ENCODE results near the gene DYNLL2. TPM values are rescaled to one million over a fixed set of nuclear protein-coding genes. Genes with fewer than 3 reads are reported as not detected.
"Not testable (repeated sequence)": the region's sequence is repeated elsewhere in the genome, so short reads cannot be mapped to it uniquely, and the experiment has no call there.

DYNLL2 gene
- total RNA-seq, 1 donor from 2014 or later = 50.9 TPM

- H3K9me3 Mint-ChIP-seq (ENCODE audit: low read depth) = no peaks in the 10 kb centered on the region
- TF ChIP-seq CTCF (IDR thresholded peaks at IDR 0.05; ENCODE audit: unreplicated experiment) = no peak
- no peak for DNase-seq (ENCODE audit: low spot score, unreplicated experiment)
- no peaks in the 10 kb centered on the region for H3K4me1 Mint-ChIP-seq (ENCODE audit: low read depth)
- no peak overlapping the region for H3K27ac Mint-ChIP-seq
- peaks cover 2% of the 10 kb centered on the region for H3K36me3 Mint-ChIP-seq (ENCODE audit: insufficient read depth)
- H3K27me3 Mint-ChIP-seq = no peaks in the 10 kb centered on the region
- H3K4me3 Mint-ChIP-seq (ENCODE audit: low read depth) = no peak overlapping the region
Observed at GRCh38 chr17:58097384-58098088, 14.3 kb downstream of the DYNLL2 start.

GRCh38 chr17:58100506-58100905 lies 17.3 kb downstream of the DYNLL2 start:
- H3K27me3 Mint-ChIP-seq = no peaks in the 10 kb centered on the region
- no peaks in the 10 kb centered on the region for H3K4me1 Mint-ChIP-seq (ENCODE audit: low read depth)
- H3K4me3 Mint-ChIP-seq (ENCODE audit: low read depth) = no peak overlapping the region
- no peak overlapping the region for H3K27ac Mint-ChIP-seq
- DNase-seq (ENCODE audit: low spot score, unreplicated experiment) = no peak
- no peak for TF ChIP-seq CTCF (IDR thresholded peaks at IDR 0.05; ENCODE audit: unreplicated experiment)
- no peaks in the 10 kb centered on the region for H3K9me3 Mint-ChIP-seq (ENCODE audit: low read depth)
- H3K36me3 Mint-ChIP-seq (ENCODE audit: insufficient read depth) = no peaks in the 10 kb centered on the region

- H3K27me3 Mint-ChIP-seq; H3K4me1 Mint-ChIP-seq (ENCODE audit: low read depth); H3K36me3 Mint-ChIP-seq (ENCODE audit: insufficient read depth); H3K27ac Mint-ChIP-seq; DNase-seq (ENCODE audit: low spot score, unreplicated experiment); H3K9me3 Mint-ChIP-seq (ENCODE audit: low read depth); H3K4me3 Mint-ChIP-seq (ENCODE audit: low read depth): not testable (repeated sequence)
Observed at GRCh38 chr17:58101898-58102297, 18.7 kb downstream of the DYNLL2 start.

GRCh38 chr17:58105093-58105492 lies 21.9 kb downstream of the DYNLL2 start:
- DNase-seq (ENCODE audit: low spot score, unreplicated experiment) = no peak
- Mint-ChIP-seq H3K27me3 (no peaks in the 10 kb centered on the region), H3K9me3 (ENCODE audit: low read depth) (peaks cover 7% of the 10 kb centered on the region), H3K27ac (no peak overlapping the region), H3K4me1 (ENCODE audit: low read depth) (no peaks in the 10 kb centered on the region), H3K36me3 (ENCODE audit: insufficient read depth) (peaks cover 1% of the 10 kb centered on the region), H3K4me3 (ENCODE audit: low read depth) (no peak overlapping the region)
- no peak for TF ChIP-seq CTCF (IDR thresholded peaks at IDR 0.05; ENCODE audit: unreplicated experiment)

- TF ChIP-seq CTCF (IDR thresholded peaks at IDR 0.05; ENCODE audit: unreplicated experiment) = no peak
- Mint-ChIP-seq H3K4me1 (ENCODE audit: low read depth) (peaks cover 5% of the 10 kb centered on the region), H3K9me3 (ENCODE audit: low read depth) (peaks cover 7% of the 10 kb centered on the region), H3K4me3 (ENCODE audit: low read depth) (no peak overlapping the region), H3K27me3 (peaks cover 3% of the 10 kb centered on the region), H3K36me3 (ENCODE audit: insufficient read depth) (peaks cover 1% of the 10 kb centered on the region), H3K27ac (no peak overlapping the region)
- DNase-seq (ENCODE audit: low spot score, unreplicated experiment) = no peak
Observed at GRCh38 chr17:58107306-58107705, 24.1 kb downstream of the DYNLL2 start.

- no peak for DNase-seq (ENCODE audit: low spot score, unreplicated experiment)
- no peak for TF ChIP-seq CTCF (IDR thresholded peaks at IDR 0.05; ENCODE audit: unreplicated experiment)
- no peak overlapping the region for H3K27ac Mint-ChIP-seq
- H3K27me3 Mint-ChIP-seq = peaks cover 13% of the 10 kb centered on the region
- peaks cover 6% of the 10 kb centered on the region for H3K4me1 Mint-ChIP-seq (ENCODE audit: low read depth)
- no peak overlapping the region for H3K4me3 Mint-ChIP-seq (ENCODE audit: low read depth)
- peaks cover 1% of the 10 kb centered on the region for H3K36me3 Mint-ChIP-seq (ENCODE audit: insufficient read depth)
- peaks cover 7% of the 10 kb centered on the region for H3K9me3 Mint-ChIP-seq (ENCODE audit: low read depth)
Observed at GRCh38 chr17:58109197-58109596, 26.0 kb downstream of the DYNLL2 start.

Data from progenitor cell of endocrine pancreas (in vitro differentiated cells).